Mucosa of descending colon (tissue), 3 donors: ENCODE measurements around the gene CWC27. TPM values are rescaled to one million over a fixed set of nuclear protein-coding genes. Genes with fewer than 3 reads are reported as not detected.

Source experiments
- ATAC-seq: fragments of 200-7000 bp; cut with Tn5 transposase; one replicate; pipeline ENCODE4 v1.9.1; 2020; ENCODE audit warnings: mild to moderate bottlenecking, moderate library complexity
- DNase-seq, 3 donors: peaks; one replicate each; pipeline ENCODE4 v3.0.0-alpha.2; 2020
- H3K36me3 ChIP-seq: fragments of 200-600 bp; one replicate; pipeline ENCODE4 v1.8.0; 2021; ENCODE audit warnings: low read depth, mild to moderate bottlenecking
- H3K4me1 ChIP-seq: fragments of 200-600 bp; one replicate; pipeline ENCODE4 v1.8.0; 2021; ENCODE audit warnings: low read depth, mild to moderate bottlenecking
- H3K4me3 ChIP-seq: fragments of 200-600 bp; one replicate; pipeline ENCODE4 v1.8.0; 2021; ENCODE audit warnings: mild to moderate bottlenecking
- H3K9me3 ChIP-seq: fragments of 200-600 bp; one replicate; pipeline ENCODE4 v1.8.0; 2021; ENCODE audit warnings: mild to moderate bottlenecking
- intact Hi-C, 2 donors: fragments of 100-400 bp; cut with DNase I in 1 of 2; cut with micrococcal nuclease in 1 of 2; formaldehyde crosslinking; loops; one replicate each; pipeline versions ENCODE4 v1.11.0 to v1.11.1; 2022; cut with DNase I, micrococcal nuclease
- total RNA-seq, 3 donors: library from RNA; stranded (reverse); fragmentation: NEBNext Ultra II Directional in 2 of 3; extraction: Animal tissue kit (Norgen Biotek cat#: 25700) in 2 of 3; gene quantifications; one replicate each; pipeline versions ENCODE4 v1.2.1 to v1.2.4, GENCODE V29; 2021 to 2023
- TF ChIP-seq, protein P1 (sequence below): fragments of 200-600 bp; IDR thresholded peaks from one replicate; pipeline ENCODE4 v1.8.0; 2022; ENCODE audit warnings: antibody characterized with exemption, mild to moderate bottlenecking
- donor health status: DM: no; HTN: no; CAD: no; lungs with moderate emphysema.
- donor health status: DM: no; HTN: no; CAD: no.
- donor health status: DM: no; HTN: yes; CAD: no.

Gene CWC27
- total RNA-seq, 3 donors from 2014 or later = 15.1 to 21.7 (median 15.2) TPM

DNA sequence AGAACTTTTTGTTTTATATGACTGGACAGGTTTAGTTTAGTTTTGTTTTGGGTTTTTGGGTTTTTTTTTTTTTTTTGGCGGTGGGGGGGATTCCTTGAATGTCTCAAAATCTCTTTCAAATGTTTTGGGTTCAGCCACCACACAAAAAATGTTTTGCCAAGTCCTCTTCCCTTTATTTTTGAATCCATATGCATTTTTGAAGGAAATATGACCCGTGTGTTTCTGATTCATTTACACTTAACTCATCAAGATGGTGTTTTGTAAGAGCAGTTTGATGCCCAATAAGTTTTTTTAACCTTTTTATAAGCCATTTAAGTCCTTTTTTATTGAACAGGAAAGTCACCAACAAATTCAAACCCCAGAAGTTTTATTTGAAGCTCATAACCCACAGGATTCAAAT is 209.8 kb downstream of the CWC27 start:
- TF ChIP-seq, protein P1, sequence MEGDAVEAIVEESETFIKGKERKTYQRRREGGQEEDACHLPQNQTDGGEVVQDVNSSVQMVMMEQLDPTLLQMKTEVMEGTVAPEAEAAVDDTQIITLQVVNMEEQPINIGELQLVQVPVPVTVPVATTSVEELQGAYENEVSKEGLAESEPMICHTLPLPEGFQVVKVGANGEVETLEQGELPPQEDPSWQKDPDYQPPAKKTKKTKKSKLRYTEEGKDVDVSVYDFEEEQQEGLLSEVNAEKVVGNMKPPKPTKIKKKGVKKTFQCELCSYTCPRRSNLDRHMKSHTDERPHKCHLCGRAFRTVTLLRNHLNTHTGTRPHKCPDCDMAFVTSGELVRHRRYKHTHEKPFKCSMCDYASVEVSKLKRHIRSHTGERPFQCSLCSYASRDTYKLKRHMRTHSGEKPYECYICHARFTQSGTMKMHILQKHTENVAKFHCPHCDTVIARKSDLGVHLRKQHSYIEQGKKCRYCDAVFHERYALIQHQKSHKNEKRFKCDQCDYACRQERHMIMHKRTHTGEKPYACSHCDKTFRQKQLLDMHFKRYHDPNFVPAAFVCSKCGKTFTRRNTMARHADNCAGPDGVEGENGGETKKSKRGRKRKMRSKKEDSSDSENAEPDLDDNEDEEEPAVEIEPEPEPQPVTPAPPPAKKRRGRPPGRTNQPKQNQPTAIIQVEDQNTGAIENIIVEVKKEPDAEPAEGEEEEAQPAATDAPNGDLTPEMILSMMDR = no peak
- intact Hi-C loops = no loop called here
- Histone ChIP-seq H3K4me1 (no peaks in the 10 kb centered on the region), H3K4me3 (no peak overlapping the region), H3K9me3 (no peaks in the 10 kb centered on the region), H3K36me3 (no peaks in the 10 kb centered on the region)
- ATAC-seq (no peak), DNase-seq (no peak)

DNA sequence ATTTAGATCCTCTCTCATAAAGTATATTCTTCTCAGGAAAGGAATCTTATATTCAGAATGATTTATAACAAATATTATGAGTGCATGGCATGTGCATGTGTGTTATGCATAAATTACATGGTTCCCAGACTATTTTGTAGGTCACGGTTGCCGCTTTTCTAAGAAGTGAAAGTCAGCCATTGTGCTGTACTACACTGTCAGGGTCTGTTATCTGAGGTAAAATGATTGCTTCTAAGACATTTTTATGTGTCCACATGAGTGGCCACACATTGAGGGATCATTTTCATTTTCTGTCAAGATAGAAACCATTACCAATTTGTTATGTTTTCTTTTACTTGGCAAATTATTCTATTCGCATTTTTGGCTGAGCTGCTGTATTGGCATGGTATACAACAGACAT is 210.8 kb downstream of the CWC27 start:
- Histone ChIP-seq H3K9me3 (no peaks in the 10 kb centered on the region), H3K4me1 (no peaks in the 10 kb centered on the region), H3K4me3 (no peak overlapping the region), H3K36me3 (no peaks in the 10 kb centered on the region)
- DNase-seq (no peak), ATAC-seq (no peak)
- TF ChIP-seq, protein P1 = no peak
- intact Hi-C loops = no loop called here

DNA sequence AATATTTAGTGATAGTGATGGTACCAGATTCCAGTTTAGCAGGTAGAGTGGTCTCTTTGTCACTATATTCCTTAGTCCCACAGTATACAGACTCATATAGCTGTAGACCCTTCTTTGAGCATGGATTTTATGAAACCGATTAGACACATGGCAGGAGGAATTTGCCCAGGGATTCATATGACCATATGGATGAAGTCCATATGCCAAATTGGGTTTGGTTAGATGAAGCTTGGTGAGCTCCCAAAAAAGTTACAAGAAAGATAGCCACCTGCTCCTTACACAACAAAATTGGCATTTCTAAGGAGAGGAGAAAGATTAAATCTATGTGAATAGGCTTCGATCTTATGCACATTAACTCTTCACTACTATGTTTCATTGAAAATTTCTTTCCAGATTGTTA is 211.4 kb downstream of the CWC27 start:
- DNase-seq (no peak), ATAC-seq (no peak)
- H3K36me3 ChIP-seq = no peaks in the 10 kb centered on the region
- TF ChIP-seq, protein P1 = no peak
- no peaks in the 10 kb centered on the region for H3K4me1 ChIP-seq
- H3K9me3 ChIP-seq = no peaks in the 10 kb centered on the region
- no peak overlapping the region for H3K4me3 ChIP-seq
- intact Hi-C loops = no loop called here

GRCh38 chr5:64987768-64988167 is 219.0 kb downstream of the CWC27 start:
- ATAC-seq (no peak), DNase-seq (no peak)
- no peaks in the 10 kb centered on the region for H3K36me3 ChIP-seq
- TF ChIP-seq, protein P1 = no peak
- intact Hi-C loops = no loop called here
- H3K4me1 ChIP-seq = no peaks in the 10 kb centered on the region
- H3K9me3 ChIP-seq = no peaks in the 10 kb centered on the region
- no peak overlapping the region for H3K4me3 ChIP-seq

DNA sequence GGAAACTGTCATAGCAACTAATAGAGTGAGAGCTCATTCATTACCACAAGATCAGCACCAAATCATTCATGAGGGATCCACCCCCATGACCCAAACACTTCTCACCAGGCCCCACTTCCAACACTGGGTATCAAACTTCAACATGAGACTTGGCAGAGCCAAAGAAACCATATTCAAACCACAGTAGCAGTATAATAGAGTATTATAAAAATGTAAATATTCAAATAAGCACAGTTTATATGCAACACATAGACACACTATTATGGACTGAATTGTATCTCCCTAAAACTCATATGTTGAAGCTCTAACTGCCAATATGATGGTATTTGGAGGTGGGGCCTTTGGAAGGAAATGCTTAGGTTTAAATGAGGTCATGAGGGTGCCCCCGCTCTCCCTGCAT is 240.5 kb downstream of the CWC27 start:
- Histone ChIP-seq H3K9me3 (no peaks in the 10 kb centered on the region), H3K4me1 (peaks cover 4% of the 10 kb centered on the region), H3K4me3 (no peak overlapping the region), H3K36me3 (no peaks in the 10 kb centered on the region)
- TF ChIP-seq, protein P1 = no peak
- intact Hi-C loops = no loop called here
- DNase-seq (no peak), ATAC-seq (no peak)

DNA sequence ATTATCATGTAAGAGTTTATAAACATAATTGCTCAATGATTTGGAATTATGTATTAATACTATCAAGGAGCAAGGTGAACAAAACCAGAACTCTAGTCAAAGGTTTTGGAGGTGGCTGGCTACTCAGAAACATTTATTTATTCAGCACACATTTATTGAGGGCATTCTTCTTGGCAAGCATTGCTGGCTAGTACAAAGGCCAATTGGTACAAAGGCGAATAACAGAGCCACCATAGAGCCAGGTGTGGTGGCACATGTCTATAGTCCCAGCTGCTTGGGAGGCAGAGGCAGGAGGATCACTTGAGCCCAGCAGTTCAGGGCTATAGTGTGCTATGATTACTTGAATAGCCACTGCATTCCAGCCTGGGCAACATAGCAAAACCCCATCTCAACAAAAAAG is 242.1 kb downstream of the CWC27 start:
- Histone ChIP-seq H3K36me3 (no peaks in the 10 kb centered on the region), H3K9me3 (no peaks in the 10 kb centered on the region), H3K4me3 (no peak overlapping the region), H3K4me1 (peaks cover 4% of the 10 kb centered on the region)
- DNase-seq (peak in 2 of 3 donors; percentile 36 to 61), ATAC-seq (peak; percentile 98)
- TF ChIP-seq, protein P1 = no peak
- intact Hi-C loops = no loop called here
